GM18502 (cell line): ENCODE data around the gene NDP.

Experiments used
- ATAC-seq: cut with Tn5 transposase; IDR thresholded peaks from one replicate; pipeline ENCODE4 v1.9.1; 2021; ENCODE audit warnings: mild to moderate bottlenecking; ENCODE audit not compliant: unreplicated experiment, poor library complexity

NDP gene

GRCh38 chrX:43899878-43900815, 73.0 kb downstream of the NDP start:
- no peak for ATAC-seq
